ENCODE data around the gene TRNAU1AP.

- no peak for TF ChIP-seq TCF4 (CRISPR knock-in tag; IDR thresholded peaks at IDR 0.05; ENCODE audit: borderline replicate concordance)
- no peak for TF ChIP-seq PATZ1 (CRISPR knock-in tag; IDR thresholded peaks at IDR 0.05; ENCODE audit: borderline replicate concordance)
- TF ChIP-seq ZNF8 (CRISPR knock-in tag; IDR thresholded peaks at IDR 0.05): no peak
- no peak for TF ChIP-seq ZC3H10 (CRISPR knock-in tag; IDR thresholded peaks at IDR 0.05)
- no peak for TF ChIP-seq CSRNP3 (CRISPR knock-in tag; IDR thresholded peaks at IDR 0.05)
- no peak for TF ChIP-seq CREB5 (CRISPR knock-in tag; IDR thresholded peaks at IDR 0.05; ENCODE audit: low read depth)
- no peak for TF ChIP-seq ZFP30 (CRISPR knock-in tag; IDR thresholded peaks at IDR 0.05)
- no peak for TF ChIP-seq RARB (CRISPR knock-in tag; IDR thresholded peaks at IDR 0.05)
- no peak for TF ChIP-seq ARNTL (CRISPR knock-in tag; IDR thresholded peaks at IDR 0.05; ENCODE audit: borderline replicate concordance, low read depth)
Measured at GRCh38 chr1:28604962-28605361, 52.1 kb downstream of the TRNAU1AP start.
